Measurements from ENCODE around the gene HIC1.

HIC1 gene

GRCh38 chr17:2048805-2049204 lies 6.1 kb upstream of the HIC1 start:
- TF ChIP-seq CTCF (conservative IDR thresholded peaks at IDR 0.05; ENCODE audit: low read length) = no peak
- H3K4me3 ChIP-seq (ENCODE audit: low read length) = peak overlapping the region; percentile 77
- DNase-seq (ENCODE audit: low read depth) = no peak

- TF ChIP-seq CTCF (conservative IDR thresholded peaks at IDR 0.05; ENCODE audit: low read length) = no peak
- DNase-seq (ENCODE audit: low read depth) = peak; percentile 81
These were observed 5.3 kb upstream of the HIC1 start for GRCh38 chr17:2049333-2050299.

GRCh38 chr17:2050300-2051060 lies 4.4 kb upstream of the HIC1 start:
- peak overlapping the region; percentile 49 for H3K4me3 ChIP-seq (ENCODE audit: low read length)
- DNase-seq (ENCODE audit: low read depth) = peak; percentile 61
- no peak for TF ChIP-seq CTCF (conservative IDR thresholded peaks at IDR 0.05; ENCODE audit: low read length)

More at GRCh38 chr17:2049333-2050299, 5.3 kb upstream of the HIC1 start:
- peak overlapping the region; percentile 77 for H3K4me3 ChIP-seq (ENCODE audit: low read length)

GRCh38 chr17:2051061-2051932 lies 3.6 kb upstream of the HIC1 start:
- no peak for TF ChIP-seq CTCF (conservative IDR thresholded peaks at IDR 0.05; ENCODE audit: low read length)
- H3K4me3 ChIP-seq (ENCODE audit: low read length) = peak overlapping the region; percentile 5; the same call in 1 of the 2 replicates
- DNase-seq (ENCODE audit: low read depth) = no peak

GRCh38 chr17:2051933-2052559 lies 2.9 kb upstream of the HIC1 start:
- H3K4me3 ChIP-seq (ENCODE audit: low read length) = no peak overlapping the region
- no peak for DNase-seq (ENCODE audit: low read depth)
- TF ChIP-seq CTCF (conservative IDR thresholded peaks at IDR 0.05; ENCODE audit: low read length) = no peak
